H9 (cell line): ENCODE measurements around the gene ULK2. TPM values are rescaled to one million over a fixed set of nuclear protein-coding genes. Genes with fewer than 3 reads are reported as not detected.

Source experiments
- DNase-seq: peaks from one replicate; pipeline ENCODE4 v3.0.0-alpha.2; 2017
- H2AFZ ChIP-seq: one replicate; pipeline ENCODE4 v1.6.1; 2013; ENCODE audit warnings: mild to moderate bottlenecking, low read length, control low read depth, moderate library complexity
- H2AK5ac ChIP-seq: 2 replicates; pipeline ENCODE4 v1.6.1; 2013; ENCODE audit warnings: low read length, control low read depth, mixed read lengths; ENCODE audit not compliant: insufficient read length
- H2BK120ac ChIP-seq: one replicate; pipeline ENCODE4 v1.6.1; 2013; ENCODE audit warnings: low read depth, mild to moderate bottlenecking, low read length, control low read depth, inconsistent platforms; ENCODE audit not compliant: poor library complexity, severe bottlenecking
- H2BK12ac ChIP-seq: 2 replicates; pipeline ENCODE4 v1.6.1; 2013; ENCODE audit warnings: low read length, control low read depth, mixed read lengths, low read depth; ENCODE audit not compliant: insufficient read length
- H2BK15ac ChIP-seq: 2 replicates; pipeline ENCODE4 v1.6.1; 2013; ENCODE audit warnings: low read depth, low read length, control low read depth
- H2BK20ac ChIP-seq: one replicate; pipeline ENCODE4 v1.6.1; 2013; ENCODE audit warnings: low read depth, mild to moderate bottlenecking, low read length, control low read depth, inconsistent platforms; ENCODE audit not compliant: poor library complexity, severe bottlenecking
- H2BK5ac ChIP-seq: 2 replicates; pipeline ENCODE4 v1.6.1; 2013; ENCODE audit warnings: low read length, control low read depth, mixed read lengths; ENCODE audit not compliant: insufficient read length
- H3K14ac ChIP-seq: 2 replicates; pipeline ENCODE4 v1.6.1; 2013; ENCODE audit warnings: low read length, control low read depth; ENCODE audit not compliant: insufficient read depth
- H3K18ac ChIP-seq: 2 replicates; pipeline ENCODE4 v1.6.1; 2013; ENCODE audit warnings: low read depth, mild to moderate bottlenecking, mixed read lengths, low read length, control low read depth; ENCODE audit not compliant: insufficient read length
- H3K23ac ChIP-seq: 2 replicates; pipeline ENCODE4 v1.6.1; 2013; ENCODE audit warnings: low read length, control low read depth, mixed read lengths, low read depth; ENCODE audit not compliant: insufficient read length
- H3K23me2 ChIP-seq: 2 replicates; pipeline ENCODE4 v1.6.1; 2013; ENCODE audit warnings: low read depth, mild to moderate bottlenecking, mixed read lengths, low read length, control low read depth; ENCODE audit not compliant: insufficient read length, poor library complexity, severe bottlenecking
- H3K27ac ChIP-seq: 2 replicates; pipeline ENCODE4 v1.5.1; 2013; ENCODE audit warnings: low read length, control low read depth, mixed read lengths, low read depth; ENCODE audit not compliant: insufficient read length
- H3K27me3 ChIP-seq: 2 replicates; pipeline ENCODE4 v1.6.1; 2013; ENCODE audit warnings: low read length, control low read depth, inconsistent platforms; ENCODE audit not compliant: insufficient read depth
- H3K4ac ChIP-seq: 2 replicates; pipeline ENCODE4 v1.6.1; 2013; ENCODE audit warnings: low read depth, mild to moderate bottlenecking, control low read depth, inconsistent platforms, low read length, moderate library complexity
- H3K4me1 ChIP-seq: 2 replicates; pipeline ENCODE4 v1.6.1; 2013; ENCODE audit warnings: low read length, control low read depth, inconsistent platforms; ENCODE audit not compliant: insufficient read depth
- H3K4me2 ChIP-seq: 2 replicates; pipeline ENCODE4 v1.6.1; 2013; ENCODE audit warnings: low read length, control low read depth, mixed read lengths; ENCODE audit not compliant: insufficient read length, insufficient read depth
- H3K56ac ChIP-seq: 2 replicates; pipeline ENCODE4 v1.6.1; 2013; ENCODE audit warnings: low read depth, mild to moderate bottlenecking, mixed read lengths, low read length, control low read depth; ENCODE audit not compliant: insufficient read length
- H3K79me1 ChIP-seq: 2 replicates; pipeline ENCODE4 v1.6.1; 2013; ENCODE audit warnings: low read depth, mild to moderate bottlenecking, moderate library complexity, low read length, control low read depth, inconsistent platforms; ENCODE audit not compliant: insufficient read depth, poor library complexity, severe bottlenecking
- H3K79me2 ChIP-seq: 2 replicates; pipeline ENCODE4 v1.6.1; 2013; ENCODE audit warnings: low read length, control low read depth, inconsistent platforms; ENCODE audit not compliant: insufficient read depth
- H3K9ac ChIP-seq: 2 replicates; pipeline ENCODE4 v1.6.1; 2013; ENCODE audit warnings: low read length, control low read depth, mixed read lengths; ENCODE audit not compliant: insufficient read length; ENCODE audit errors: extremely low read depth
- H3K9me3 ChIP-seq: one replicate; pipeline ENCODE4 v1.6.1; 2013; ENCODE audit warnings: low read depth, low read length, inconsistent platforms; ENCODE audit not compliant: control insufficient read depth
- H3T11ph ChIP-seq: one replicate; pipeline ENCODE4 v1.6.1; 2013; ENCODE audit warnings: mild to moderate bottlenecking, low read length, control low read depth, inconsistent platforms
- H4K20me1 ChIP-seq: one replicate; pipeline ENCODE4 v1.6.1; 2013; ENCODE audit not compliant: control insufficient read depth, insufficient read length, insufficient read depth
- H4K5ac ChIP-seq: 2 replicates; pipeline ENCODE4 v1.6.1; 2013; ENCODE audit warnings: low read depth, mild to moderate bottlenecking, mixed read lengths, low read length, control low read depth; ENCODE audit not compliant: insufficient read length
- H4K8ac ChIP-seq: replicated peaks from 2 replicates; pipeline ENCODE4 v1.6.1; 2013; ENCODE audit warnings: low read length, control low read depth, mixed read lengths, low read depth; ENCODE audit not compliant: insufficient read length
- H4K91ac ChIP-seq: 2 replicates; pipeline ENCODE4 v1.6.1; 2013; ENCODE audit warnings: low read depth, mild to moderate bottlenecking, moderate library complexity, mixed read lengths, low read length, control low read depth; ENCODE audit not compliant: insufficient read length
- H3K27ac Mint-ChIP-seq, 3 experiments: 2 replicates in 2 of 3; 3 replicates in 1 of 3; pipeline ENCODE4 v1.8.0; 2020 to 2021; ENCODE audit warnings: mixed read lengths in 3 of 3, mild to moderate bottlenecking in 1 of 3, moderate library complexity in 1 of 3
- H3K27me3 Mint-ChIP-seq: 2 replicates; pipeline ENCODE4 v1.8.0; 2021; ENCODE audit warnings: low read depth, mild to moderate bottlenecking, moderate library complexity, mixed read lengths
- H3K36me3 Mint-ChIP-seq, 3 experiments: 2 replicates in 2 of 3; 3 replicates in 1 of 3; pipeline ENCODE4 v1.8.0; 2020 to 2021; ENCODE audit warnings: low read depth in 3 of 3, mixed read lengths in 3 of 3; ENCODE audit not compliant: insufficient read depth in 1 of 3
- H3K4me1 Mint-ChIP-seq, 2 experiments: 2 replicates each; pipeline ENCODE4 v1.8.0; 2020; ENCODE audit warnings: mixed read lengths in 2 of 2
- H3K4me3 Mint-ChIP-seq, 2 experiments: 2 replicates in 1 of 2; 3 replicates in 1 of 2; pipeline ENCODE4 v1.8.0; 2020 to 2021; ENCODE audit warnings: mild to moderate bottlenecking in 2 of 2, mixed read lengths in 2 of 2, moderate library complexity in 1 of 2
- H3K9me3 Mint-ChIP-seq, 2 experiments: 2 replicates in 1 of 2; 3 replicates in 1 of 2; pipeline ENCODE4 v1.8.0; 2020; ENCODE audit warnings: mild to moderate bottlenecking in 2 of 2, mixed read lengths in 2 of 2, moderate library complexity in 1 of 2
- CTCF ChIP-seq: fragments of 200-600 bp; sonication (generic); conservative IDR thresholded peaks from 3 replicates; pipeline ENCODE4 v1.8.0; 2021; ENCODE audit warnings: antibody characterized with exemption, mild to moderate bottlenecking
- WGBS: extraction: QIAGEN DNeasy Blood & Tissue Kit; methylation state at CpG from one replicate; pipeline ENCODE4 v1.1.7; 2013; ENCODE audit warnings: missing lambda C conversion rate, low lambda C conversion rate, mixed read lengths; ENCODE audit not compliant: insufficient read length; ENCODE audit errors: extremely low coverage; 5-methylcytosine and 5-hydroxymethylcytosine counted together
- total RNA-seq: library from RNA; stranded (reverse); gene quantifications from 2 replicates; pipeline ENCODE4 v1.2.1, GENCODE V29; 2021

ULK2 gene
- total RNA-seq, 1 experiment from 2014 or later = 11.5 TPM

DNA sequence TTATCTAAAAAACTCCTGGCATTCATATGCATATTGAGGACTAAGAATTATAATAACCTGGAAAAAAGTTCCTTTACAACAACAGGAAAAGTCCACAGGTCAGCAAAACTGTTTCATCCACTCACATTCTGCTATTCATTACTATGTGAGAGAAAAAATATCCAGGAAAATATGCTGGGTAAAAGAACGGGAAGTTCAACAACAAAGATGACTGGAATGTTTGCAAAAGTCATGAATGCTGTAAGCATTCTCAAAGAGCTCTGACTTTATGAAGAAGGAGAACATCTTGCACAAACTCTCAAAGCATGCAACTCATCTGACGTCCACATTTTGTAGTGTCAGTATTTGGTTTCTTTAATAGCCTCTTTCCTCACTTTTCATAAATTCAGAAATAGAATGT is 62.7 kb downstream of the ULK2 start:
- no CpG with 5 or more reads among the region's 2 CpGs for WGBS
- Histone ChIP-seq H3K18ac (no peak overlapping the region), H4K8ac (no peak overlapping the region), H4K20me1 (no peaks in the 10 kb centered on the region), H3K4me2 (no peak overlapping the region), H2BK5ac (no peak overlapping the region), H3K27ac (no peak overlapping the region), H3K27me3 (no peaks in the 10 kb centered on the region), H3K9me3 (no peaks in the 10 kb centered on the region), H2AFZ (no peak overlapping the region), H2BK120ac (no peak overlapping the region), H3K9ac (no peak overlapping the region), H4K91ac (no peak overlapping the region), H3K56ac (no peak overlapping the region), H3K14ac (no peak overlapping the region), H2BK15ac (no peak overlapping the region), H3K79me1 (no peaks in the 10 kb centered on the region), H3K23me2 (no peaks in the 10 kb centered on the region), H2BK20ac (no peak overlapping the region), H2AK5ac (no peak overlapping the region), H3K79me2 (no peaks in the 10 kb centered on the region), H3K4ac (no peak overlapping the region), H4K5ac (no peak overlapping the region), H2BK12ac (no peak overlapping the region), H3K23ac (no peak overlapping the region), H3K4me1 (no peaks in the 10 kb centered on the region), H3T11ph (no peak overlapping the region)
- no peak overlapping the region for H3K4me3 Mint-ChIP-seq
- no peak for TF ChIP-seq CTCF
- DNase-seq = no peak
- no peak overlapping the region for H3K27ac Mint-ChIP-seq
- H3K36me3 Mint-ChIP-seq = peaks cover 3 to 20% (median 11%) of the 10 kb centered on the region in 3 experiments
- H3K4me1 Mint-ChIP-seq = no peaks in the 10 kb centered on the region
- no peaks in the 10 kb centered on the region for H3K27me3 Mint-ChIP-seq
- no peaks in the 10 kb centered on the region for H3K9me3 Mint-ChIP-seq
